ENCODE results near the gene PNPLA8.
A peak's percentile ranks its signal among the peaks of the same experiment; 100 is the strongest.

Gene PNPLA8

GRCh38 chr7:108503112-108504026 lies 22.6 kb downstream of the PNPLA8 start:
- Histone ChIP-seq H3K27ac (peak overlapping the region; percentile 86), H3K4me1 (peaks cover 26% of the 10 kb centered on the region), H3K36me3 (peaks cover 37% of the 10 kb centered on the region), H3K9me3 (peaks cover 18% of the 10 kb centered on the region), H3K4me3 (no peak overlapping the region), H3K27me3 (no peaks in the 10 kb centered on the region), H3K4me2 (peak overlapping the region; percentile 57), H4K20me1 (no peaks in the 10 kb centered on the region), H3K9ac (peak overlapping the region; percentile 8; the same call in 1 of the 2 replicates)
- peak; percentile 71; the same call in 1 of the 2 replicates for TF ChIP-seq Cebpa-rat (IDR thresholded peaks at IDR 0.05)

DNA sequence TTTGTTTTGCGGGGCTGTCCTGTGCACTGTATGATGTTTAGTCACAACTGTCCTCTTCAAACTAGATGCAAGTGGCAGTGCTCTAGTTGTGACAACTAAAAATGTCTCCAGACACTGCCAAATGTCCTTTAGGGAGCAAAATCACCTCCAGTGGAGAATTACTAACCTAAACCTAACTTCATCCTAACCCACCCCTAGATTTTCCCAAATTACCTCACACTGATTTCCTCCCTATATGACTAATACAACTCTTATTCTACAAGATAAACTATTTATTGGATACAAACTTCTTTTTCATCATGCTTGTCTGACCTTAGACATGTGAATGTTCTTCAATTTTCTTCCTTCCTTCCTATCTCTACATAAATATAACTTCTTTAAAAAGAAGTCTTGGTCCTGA lies 26.4 kb downstream of the PNPLA8 start:
- Histone ChIP-seq H3K9me3 (no peaks in the 10 kb centered on the region; the same call in 1 of the 2 replicates), H3K27me3 (no peaks in the 10 kb centered on the region), H3K9ac (no peak overlapping the region), H3K4me1 (peaks cover 26% of the 10 kb centered on the region), H3K4me2 (no peak overlapping the region), H3K4me3 (no peak overlapping the region), H3K27ac (no peak overlapping the region), H3K36me3 (peaks cover 31% of the 10 kb centered on the region), H4K20me1 (no peaks in the 10 kb centered on the region)
- no peak for TF ChIP-seq Cebpa-rat (IDR thresholded peaks at IDR 0.05)

GRCh38 chr7:108498481-108498880 lies 27.5 kb downstream of the PNPLA8 start:
- Histone ChIP-seq H3K9ac (no peak overlapping the region), H3K4me1 (peaks cover 20% of the 10 kb centered on the region), H4K20me1 (no peaks in the 10 kb centered on the region), H3K27me3 (no peaks in the 10 kb centered on the region), H3K4me3 (no peak overlapping the region), H3K9me3 (no peaks in the 10 kb centered on the region), H3K4me2 (no peak overlapping the region), H3K27ac (no peak overlapping the region), H3K36me3 (peaks cover 35% of the 10 kb centered on the region)
- TF ChIP-seq Cebpa-rat (IDR thresholded peaks at IDR 0.05), result no peak

- H3K27me3 ChIP-seq, result no peaks in the 10 kb centered on the region
- peaks cover 7% of the 10 kb centered on the region; the same call in 1 of the 2 replicates for H3K4me1 ChIP-seq
- peaks cover 34% of the 10 kb centered on the region for H3K36me3 ChIP-seq
- H3K4me3 ChIP-seq, result no peak overlapping the region
- no peaks in the 10 kb centered on the region for H3K9me3 ChIP-seq
- no peak overlapping the region for H3K27ac ChIP-seq
- no peak overlapping the region for H3K9ac ChIP-seq
- TF ChIP-seq Cebpa-rat (IDR thresholded peaks at IDR 0.05), result no peak
- no peak overlapping the region for H3K4me2 ChIP-seq
- no peaks in the 10 kb centered on the region for H4K20me1 ChIP-seq
These were observed 28.7 kb downstream of the PNPLA8 start for GRCh38 chr7:108497082-108497725.

GRCh38 chr7:108492742-108493141 lies 33.2 kb downstream of the PNPLA8 start:
- TF ChIP-seq Cebpa-rat (IDR thresholded peaks at IDR 0.05), result no peak
- Histone ChIP-seq H3K4me1 (no peaks in the 10 kb centered on the region), H3K4me2 (no peak overlapping the region), H3K9me3 (no peaks in the 10 kb centered on the region), H3K4me3 (no peak overlapping the region), H3K27ac (no peak overlapping the region), H3K27me3 (no peaks in the 10 kb centered on the region), H3K36me3 (peaks cover 31% of the 10 kb centered on the region), H3K9ac (no peak overlapping the region), H4K20me1 (no peaks in the 10 kb centered on the region)

DNA sequence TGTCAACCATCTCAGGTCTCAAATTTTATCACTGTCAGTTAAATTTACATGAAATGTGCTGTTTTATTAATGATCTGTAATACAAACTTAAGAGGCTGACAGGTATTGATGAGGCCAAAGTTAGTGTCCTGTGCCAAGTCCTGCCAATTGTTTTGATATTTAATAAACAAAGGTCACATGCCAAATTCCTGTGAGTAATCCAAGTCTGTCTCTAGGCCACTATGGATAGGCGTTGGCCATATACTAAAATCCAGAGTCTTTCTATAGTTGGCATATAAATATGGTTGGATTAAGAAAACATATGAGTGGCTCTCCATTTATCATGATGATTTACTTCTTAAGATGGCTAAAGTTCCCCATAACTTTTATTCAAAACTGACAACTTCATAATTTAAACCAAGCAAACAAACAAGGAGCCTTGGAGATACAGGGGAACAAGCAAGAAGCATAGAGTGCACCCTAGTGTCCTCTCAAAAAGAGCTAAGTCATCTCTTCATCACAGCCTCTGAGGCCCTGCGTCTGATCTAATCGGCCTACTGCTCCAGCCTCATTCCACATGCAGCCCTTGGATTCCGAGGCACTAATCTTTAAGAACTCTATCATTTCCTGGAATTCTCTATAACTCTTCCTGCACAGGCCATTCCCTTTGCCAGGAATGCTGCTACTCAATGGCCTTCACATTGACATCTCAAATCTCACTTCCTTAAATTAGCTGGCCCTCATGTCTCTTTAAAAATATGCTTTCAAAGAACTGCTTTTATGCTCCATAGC lies 37.0 kb downstream of the PNPLA8 start:
- Histone ChIP-seq H3K9me3 (no peaks in the 10 kb centered on the region), H3K4me2 (no peak overlapping the region), H3K27me3 (no peaks in the 10 kb centered on the region), H3K4me1 (no peaks in the 10 kb centered on the region), H3K4me3 (no peak overlapping the region), H4K20me1 (no peaks in the 10 kb centered on the region), H3K9ac (no peak overlapping the region), H3K27ac (no peak overlapping the region), H3K36me3 (peaks cover 23% of the 10 kb centered on the region; the same call in 1 of the 2 replicates)
- TF ChIP-seq Cebpa-rat (IDR thresholded peaks at IDR 0.05), result no peak

DNA sequence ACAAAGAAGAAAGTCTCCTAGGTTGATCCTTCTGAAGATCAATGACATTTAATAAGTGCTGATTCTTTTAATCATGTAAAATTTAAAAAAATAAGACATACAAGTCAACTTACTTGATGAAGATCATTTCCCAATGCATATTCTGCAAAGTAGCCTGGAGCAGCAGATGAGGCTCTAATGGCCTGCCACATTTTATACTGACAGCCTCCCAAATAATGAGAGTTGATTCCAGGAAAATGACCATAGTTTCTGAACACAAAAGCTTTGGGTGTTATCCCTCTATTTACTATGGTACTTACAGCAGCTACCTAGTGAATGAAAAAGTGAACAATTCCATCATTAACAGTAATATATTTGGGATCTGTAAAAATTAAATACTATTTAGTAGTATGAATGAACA lies 38.3 kb downstream of the PNPLA8 start:
- H3K36me3 ChIP-seq, result peaks cover 23% of the 10 kb centered on the region; the same call in 1 of the 2 replicates
- TF ChIP-seq Cebpa-rat (IDR thresholded peaks at IDR 0.05), result no peak
- no peaks in the 10 kb centered on the region for H4K20me1 ChIP-seq
- no peaks in the 10 kb centered on the region for H3K27me3 ChIP-seq
- no peak overlapping the region for H3K4me3 ChIP-seq
- no peak overlapping the region for H3K27ac ChIP-seq
- no peak overlapping the region for H3K9ac ChIP-seq
- H3K4me2 ChIP-seq, result no peak overlapping the region
- H3K9me3 ChIP-seq, result no peaks in the 10 kb centered on the region
- H3K4me1 ChIP-seq, result no peaks in the 10 kb centered on the region

DNA sequence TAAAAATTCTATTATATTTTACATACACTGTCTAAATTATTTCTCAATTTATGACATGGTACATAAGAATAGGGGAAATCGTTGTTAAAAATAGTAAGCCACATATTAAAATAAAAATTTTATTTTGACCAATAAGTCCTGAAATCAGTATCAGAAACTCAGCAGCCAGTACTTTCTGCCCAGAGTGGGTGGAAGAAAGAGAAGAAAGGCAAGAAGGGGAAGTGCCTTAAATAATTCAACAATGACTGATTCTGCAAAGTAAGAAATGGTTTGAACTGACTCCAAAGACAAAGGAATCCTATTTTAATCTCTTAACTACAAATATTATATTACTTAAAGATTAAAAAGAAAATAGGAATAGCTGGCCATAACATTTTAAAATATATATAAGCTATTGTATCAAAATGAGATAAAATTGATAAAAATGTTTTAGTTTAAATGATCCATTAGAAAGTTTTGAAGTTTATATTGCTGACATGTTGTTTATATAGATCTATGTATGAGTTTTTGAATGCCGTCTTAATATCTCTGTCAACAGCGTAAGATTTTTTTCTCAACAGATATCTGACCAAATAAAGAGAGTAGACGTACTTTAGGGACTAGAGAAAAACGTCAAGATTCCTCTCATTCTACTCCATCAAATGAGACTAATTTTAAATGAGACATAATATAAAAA lies 39.5 kb downstream of the PNPLA8 start:
- no peaks in the 10 kb centered on the region for H3K4me1 ChIP-seq
- H3K4me3 ChIP-seq, result no peak overlapping the region
- H3K36me3 ChIP-seq, result peaks cover 20% of the 10 kb centered on the region; the same call in 1 of the 2 replicates
- no peaks in the 10 kb centered on the region for H3K9me3 ChIP-seq
- TF ChIP-seq Cebpa-rat (IDR thresholded peaks at IDR 0.05), result no peak
- no peak overlapping the region for H3K4me2 ChIP-seq
- no peaks in the 10 kb centered on the region for H3K27me3 ChIP-seq
- no peaks in the 10 kb centered on the region for H4K20me1 ChIP-seq
- no peak overlapping the region for H3K9ac ChIP-seq
- H3K27ac ChIP-seq, result no peak overlapping the region

GRCh38 chr7:108484137-108484536 lies 41.8 kb downstream of the PNPLA8 start:
- H3K27me3 ChIP-seq, result no peaks in the 10 kb centered on the region
- H3K27ac ChIP-seq, result no peak overlapping the region
- no peaks in the 10 kb centered on the region for H3K4me1 ChIP-seq
- H3K36me3 ChIP-seq, result 0 out of 2 replicates have a peak, but pooled peaks cover 11% of the 10 kb centered on the region
- H3K4me3 ChIP-seq, result no peak overlapping the region
- no peak overlapping the region for H3K9ac ChIP-seq
- no peak for TF ChIP-seq Cebpa-rat (IDR thresholded peaks at IDR 0.05)
- H3K4me2 ChIP-seq, result no peak overlapping the region
- H3K9me3 ChIP-seq, result no peaks in the 10 kb centered on the region
- H4K20me1 ChIP-seq, result no peaks in the 10 kb centered on the region
